Thyroid gland (tissue), 4 donors: ENCODE measurements around the gene SRP19.

Experiments used
- CTCF ChIP-seq, 6 experiments: fragments of 200-600 bp in 3 of 6; fragments of 450-650 bp in 3 of 6; sonication (generic) in 3 of 6; IDR thresholded peaks; one replicate each; pipeline ENCODE4 v1.5.1; 2016 to 2019; ENCODE audit warnings: antibody characterized with exemption in 6 of 6, mild to moderate bottlenecking in 2 of 6, inconsistent platforms in 1 of 6, moderate library complexity in 1 of 6
- POLR2A ChIP-seq, 2 donors: fragments of 450-650 bp; IDR thresholded peaks; one replicate each; pipeline ENCODE4 v1.6.1; 2017; ENCODE audit warnings: antibody characterized with exemption in 2 of 2, mild to moderate bottlenecking in 2 of 2, moderate library complexity in 1 of 2

GRCh38 chr5:112918136-112918535 is 57.0 kb downstream of the SRP19 start:
- TF ChIP-seq POLR2A (IDR thresholded peaks at IDR 0.05) (no peak), CTCF (IDR thresholded peaks at IDR 0.05) (no peak)
